GM23248 (cell line): ENCODE results near the gene ST6GALNAC6.

Source experiments
- EZH2 ChIP-seq: fragments of 200-600 bp; sonication (generic); IDR thresholded peaks from 2 replicates; pipeline ENCODE4 v1.6.1; 2018; ENCODE audit warnings: antibody characterized with exemption, mild to moderate bottlenecking; ENCODE audit not compliant: insufficient read depth, poor library complexity, severe bottlenecking
- EZH2phosphoT487 ChIP-seq: fragments of 200-600 bp; sonication (generic); IDR thresholded peaks from 2 replicates; pipeline ENCODE4 v1.6.1; 2018; ENCODE audit warnings: antibody characterized with exemption, moderate library complexity, mild to moderate bottlenecking, low read depth; ENCODE audit not compliant: insufficient read depth

- no peak for TF ChIP-seq EZH2
- TF ChIP-seq EZH2phosphoT487: no peak
Measured at GRCh38 chr9:127923046-127923445, 23.6 kb upstream of the ST6GALNAC6 start.
